ENCODE results near the gene POMP.

Gene POMP

DNA sequence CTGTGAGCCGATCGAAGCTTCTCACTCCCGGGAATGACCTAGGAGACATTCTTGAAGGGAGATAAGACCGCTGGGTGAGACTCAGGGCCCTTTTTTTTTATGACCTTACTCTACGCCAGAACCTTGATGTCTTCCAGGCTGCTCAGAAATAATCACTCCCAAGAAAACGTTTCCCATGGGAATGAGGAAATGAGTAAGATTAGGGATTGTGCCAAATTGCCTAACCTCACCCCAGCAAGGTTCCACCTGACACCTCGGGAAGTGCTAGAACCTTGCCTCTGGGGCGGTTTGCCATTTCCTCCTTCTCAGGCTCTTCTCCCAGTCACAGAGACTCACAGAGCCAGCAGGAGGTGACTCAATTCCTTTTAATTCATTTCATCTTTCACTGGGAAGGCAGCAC lies 57.6 kb downstream of the POMP start:
- TF ChIP-seq, protein P1, sequence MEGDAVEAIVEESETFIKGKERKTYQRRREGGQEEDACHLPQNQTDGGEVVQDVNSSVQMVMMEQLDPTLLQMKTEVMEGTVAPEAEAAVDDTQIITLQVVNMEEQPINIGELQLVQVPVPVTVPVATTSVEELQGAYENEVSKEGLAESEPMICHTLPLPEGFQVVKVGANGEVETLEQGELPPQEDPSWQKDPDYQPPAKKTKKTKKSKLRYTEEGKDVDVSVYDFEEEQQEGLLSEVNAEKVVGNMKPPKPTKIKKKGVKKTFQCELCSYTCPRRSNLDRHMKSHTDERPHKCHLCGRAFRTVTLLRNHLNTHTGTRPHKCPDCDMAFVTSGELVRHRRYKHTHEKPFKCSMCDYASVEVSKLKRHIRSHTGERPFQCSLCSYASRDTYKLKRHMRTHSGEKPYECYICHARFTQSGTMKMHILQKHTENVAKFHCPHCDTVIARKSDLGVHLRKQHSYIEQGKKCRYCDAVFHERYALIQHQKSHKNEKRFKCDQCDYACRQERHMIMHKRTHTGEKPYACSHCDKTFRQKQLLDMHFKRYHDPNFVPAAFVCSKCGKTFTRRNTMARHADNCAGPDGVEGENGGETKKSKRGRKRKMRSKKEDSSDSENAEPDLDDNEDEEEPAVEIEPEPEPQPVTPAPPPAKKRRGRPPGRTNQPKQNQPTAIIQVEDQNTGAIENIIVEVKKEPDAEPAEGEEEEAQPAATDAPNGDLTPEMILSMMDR (IDR thresholded peaks at IDR 0.05; ENCODE audit: control insufficient read depth, insufficient read depth, low read depth, low read length, missing control alignments): no peak
- no peak overlapping the region for H3K4me3 ChIP-seq (ENCODE audit: control insufficient read depth, low read depth, low read length)
- peak; percentile 40 for DNase-seq (ENCODE audit: low read depth)

DNA sequence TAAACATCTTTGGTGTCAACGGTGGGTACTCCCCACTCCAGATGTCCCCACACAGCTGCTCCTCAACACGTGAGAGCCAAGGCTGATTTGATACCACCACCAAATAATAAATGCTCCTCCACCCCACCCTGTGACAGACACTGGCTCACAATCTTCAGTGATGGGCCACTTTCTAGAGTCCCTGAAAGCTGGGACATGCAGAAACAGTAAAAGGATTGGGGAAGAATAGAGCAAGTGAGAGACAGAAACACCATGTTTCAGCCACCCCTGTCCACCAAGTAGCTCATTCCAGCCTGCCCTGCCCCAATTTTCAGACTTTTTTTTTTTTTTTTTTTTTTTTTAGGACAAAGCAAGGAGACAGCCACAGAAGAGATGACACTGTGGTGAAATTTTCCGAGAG lies 58.2 kb downstream of the POMP start:
- H3K4me3 ChIP-seq (ENCODE audit: control insufficient read depth, low read depth, low read length): no peak overlapping the region
- DNase-seq (ENCODE audit: low read depth): no peak
- TF ChIP-seq, protein P1 (IDR thresholded peaks at IDR 0.05; ENCODE audit: control insufficient read depth, insufficient read depth, low read depth, low read length, missing control alignments): no peak

DNA sequence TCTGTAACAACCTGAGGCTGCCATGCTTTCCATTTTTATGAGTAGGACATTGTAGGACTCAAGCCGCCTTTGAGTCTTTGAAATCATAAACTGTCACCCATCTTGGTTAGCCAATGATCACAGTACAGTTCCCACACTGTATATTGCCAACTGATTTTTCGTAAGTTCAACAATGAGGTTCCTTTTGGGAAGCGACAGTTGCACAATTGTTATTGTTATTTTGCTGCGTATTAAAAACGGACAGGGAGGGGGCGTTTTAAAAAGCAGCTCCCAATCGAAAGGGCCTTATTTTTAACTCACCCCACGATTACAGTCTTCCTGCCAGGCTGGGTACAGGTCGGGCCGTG lies 59.2 kb downstream of the POMP start:
- peak overlapping the region; percentile 78 for H3K4me3 ChIP-seq (ENCODE audit: control insufficient read depth, low read depth, low read length)
- DNase-seq (ENCODE audit: low read depth): no peak
- TF ChIP-seq, protein P1 (IDR thresholded peaks at IDR 0.05; ENCODE audit: control insufficient read depth, insufficient read depth, low read depth, low read length, missing control alignments): no peak

- peak; percentile 95 for DNase-seq (ENCODE audit: low read depth)
- H3K4me3 ChIP-seq (ENCODE audit: control insufficient read depth, low read depth, low read length): peak within 1 kb of the TSS; percentile 78
- TF ChIP-seq, protein P1 (IDR thresholded peaks at IDR 0.05; ENCODE audit: control insufficient read depth, insufficient read depth, low read depth, low read length, missing control alignments): no peak
These were observed 59.8 kb downstream of the POMP start, which contains the start of gene SLC46A3 for GRCh38 chr13:28718543-28719226. Gene SLC46A3, minus strand, starts transcription at chr13:28718970. Its CDS starts 972 bp downstream, at chr13:28717998.

GRCh38 chr13:28719227-28720055 lies 60.5 kb downstream of the POMP start:
- TF ChIP-seq, protein P1 (IDR thresholded peaks at IDR 0.05; ENCODE audit: control insufficient read depth, insufficient read depth, low read depth, low read length, missing control alignments): no peak
- peak; percentile 64 for DNase-seq (ENCODE audit: low read depth)
- H3K4me3 ChIP-seq (ENCODE audit: control insufficient read depth, low read depth, low read length): peak overlapping the region; percentile 41

DNA sequence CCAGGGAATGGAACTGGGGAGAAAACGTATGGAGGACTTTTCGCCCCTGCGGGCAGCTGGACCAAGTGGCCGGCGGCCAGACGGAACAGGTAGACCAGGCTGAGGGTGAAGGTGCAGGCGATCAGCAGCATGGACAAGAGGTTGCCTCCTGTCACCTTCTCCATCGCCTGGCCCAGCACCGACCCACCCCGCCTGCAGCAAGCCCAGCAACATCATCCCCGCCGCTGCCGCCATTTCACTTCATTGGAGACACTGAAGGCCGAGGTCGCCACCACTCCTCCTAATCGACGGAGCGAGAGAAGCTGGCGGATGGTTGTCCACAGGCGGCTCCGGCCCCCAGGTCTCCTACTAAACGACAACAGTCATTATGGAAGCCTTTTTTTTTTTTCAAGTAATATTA lies 64.9 kb downstream of the POMP start:
- no peak for DNase-seq (ENCODE audit: low read depth)
- TF ChIP-seq, protein P1 (IDR thresholded peaks at IDR 0.05; ENCODE audit: control insufficient read depth, insufficient read depth, low read depth, low read length, missing control alignments): no peak
- H3K4me3 ChIP-seq (ENCODE audit: control insufficient read depth, low read depth, low read length): no peak overlapping the region

All from AG09309 (cell line).